HG03064 (cell line): ENCODE results near the gene GCSH.

Experiments
- ATAC-seq: cut with Tn5 transposase; IDR thresholded peaks from one replicate; pipeline ENCODE4 v1.9.1; 2021; ENCODE audit warnings: low read depth; ENCODE audit not compliant: unreplicated experiment

Gene GCSH

GRCh38 chr16:81060576-81061306 lies 35.5 kb downstream of the GCSH start:
- ATAC-seq, result no peak

GRCh38 chr16:81053761-81054160 lies 42.4 kb downstream of the GCSH start:
- no peak for ATAC-seq

GRCh38 chr16:81042821-81043220 lies 53.4 kb downstream of the GCSH start:
- ATAC-seq, result no peak

GRCh38 chr16:81041696-81042095 lies 54.5 kb downstream of the GCSH start:
- no peak for ATAC-seq

- ATAC-seq, result no peak
Observed at GRCh38 chr16:81040842-81041241, 55.4 kb downstream of the GCSH start.

GRCh38 chr16:81040131-81040530 lies 56.1 kb downstream of the GCSH start:
- no peak for ATAC-seq

- ATAC-seq, result no peak
Observed at GRCh38 chr16:81036751-81037350, 59.3 kb downstream of the GCSH start.

GRCh38 chr16:81035975-81036750 lies 60.0 kb downstream of the GCSH start:
- peak; percentile 50 for ATAC-seq

GRCh38 chr16:81035398-81035974 lies 60.7 kb downstream of the GCSH start, which contains the start of gene ATMIN:
TSS of gene ATMIN (plus strand) at chr16:81035842. CDS start at chr16:81035871, 29 bp downstream.
- peak; percentile 89 for ATAC-seq
